Liver (tissue), 3 donors: ENCODE measurements around the gene ENTPD6.

ENCODE experiments used
- CTCF ChIP-seq: fragments of 150-350 bp; IDR thresholded peaks from 2 replicates; pipeline ENCODE4 v1.5.1; 2017; ENCODE audit warnings: improper control_type of control experiment, low read depth, low read length; ENCODE audit not compliant: missing input control
- MAX ChIP-seq: IDR thresholded peaks from 2 replicates; pipeline ENCODE4 v1.6.1; 2016; ENCODE audit warnings: antibody characterized with exemption
- RAD21 ChIP-seq, 2 donors: IDR thresholded peaks; 2 replicates each; pipeline ENCODE4 v1.6.1; 2016; ENCODE audit warnings: antibody characterized with exemption in 2 of 2, mild to moderate bottlenecking in 2 of 2
- REST ChIP-seq: IDR thresholded peaks from 2 replicates; pipeline ENCODE4 v1.6.1; 2016; ENCODE audit warnings: antibody characterized with exemption, mild to moderate bottlenecking
- donor health status: healthy.
- donor health status: healthy.

GRCh38 chr20:25230166-25230831 lies 34.8 kb downstream of the ENTPD6 start:
- TF ChIP-seq RAD21 (IDR thresholded peaks at IDR 0.05) (no peak), CTCF (no peak), REST (no peak), MAX (no peak)
